ENCODE data around the gene LMNB1.

DNA sequence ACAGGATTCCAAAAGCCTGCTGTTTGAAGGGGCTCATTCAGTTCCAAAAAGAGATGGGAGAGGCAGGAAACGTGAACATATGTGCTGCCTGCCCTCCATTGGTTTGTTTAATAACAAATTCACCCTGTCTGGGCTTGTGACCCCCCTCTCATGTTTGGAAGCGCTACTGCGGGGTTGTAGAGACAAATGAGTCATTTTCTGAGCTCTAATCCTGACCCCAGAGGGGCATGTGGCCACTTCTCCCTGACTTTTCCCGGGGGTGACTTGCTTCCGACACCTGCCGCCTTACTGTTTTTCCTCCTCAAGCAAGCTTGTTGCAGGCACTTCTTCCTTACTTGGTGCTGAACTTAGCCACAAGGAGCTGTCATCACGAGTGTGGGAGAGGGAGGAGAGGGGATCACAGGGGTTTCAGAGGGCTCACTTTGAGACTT lies 75.9 kb downstream of the LMNB1 start:
- TF ChIP-seq, protein P1, sequence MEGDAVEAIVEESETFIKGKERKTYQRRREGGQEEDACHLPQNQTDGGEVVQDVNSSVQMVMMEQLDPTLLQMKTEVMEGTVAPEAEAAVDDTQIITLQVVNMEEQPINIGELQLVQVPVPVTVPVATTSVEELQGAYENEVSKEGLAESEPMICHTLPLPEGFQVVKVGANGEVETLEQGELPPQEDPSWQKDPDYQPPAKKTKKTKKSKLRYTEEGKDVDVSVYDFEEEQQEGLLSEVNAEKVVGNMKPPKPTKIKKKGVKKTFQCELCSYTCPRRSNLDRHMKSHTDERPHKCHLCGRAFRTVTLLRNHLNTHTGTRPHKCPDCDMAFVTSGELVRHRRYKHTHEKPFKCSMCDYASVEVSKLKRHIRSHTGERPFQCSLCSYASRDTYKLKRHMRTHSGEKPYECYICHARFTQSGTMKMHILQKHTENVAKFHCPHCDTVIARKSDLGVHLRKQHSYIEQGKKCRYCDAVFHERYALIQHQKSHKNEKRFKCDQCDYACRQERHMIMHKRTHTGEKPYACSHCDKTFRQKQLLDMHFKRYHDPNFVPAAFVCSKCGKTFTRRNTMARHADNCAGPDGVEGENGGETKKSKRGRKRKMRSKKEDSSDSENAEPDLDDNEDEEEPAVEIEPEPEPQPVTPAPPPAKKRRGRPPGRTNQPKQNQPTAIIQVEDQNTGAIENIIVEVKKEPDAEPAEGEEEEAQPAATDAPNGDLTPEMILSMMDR (IDR thresholded peaks at IDR 0.05; ENCODE audit: low read depth, low read length): no peak
- TF ChIP-seq POLR2A (IDR thresholded peaks at IDR 0.05; ENCODE audit: extremely low read depth, insufficient read length): no peak
- TF ChIP-seq, protein P2, sequence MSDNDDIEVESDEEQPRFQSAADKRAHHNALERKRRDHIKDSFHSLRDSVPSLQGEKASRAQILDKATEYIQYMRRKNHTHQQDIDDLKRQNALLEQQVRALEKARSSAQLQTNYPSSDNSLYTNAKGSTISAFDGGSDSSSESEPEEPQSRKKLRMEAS (IDR thresholded peaks at IDR 0.05; ENCODE audit: low read depth, low read length): no peak
- TF ChIP-seq MYC (IDR thresholded peaks at IDR 0.05; ENCODE audit: low read depth, low read length): no peak
